Stimulated activated CD8-positive, alpha-beta memory T cell treated with anti-CD3 and anti-CD28 coated beads, Interleukin-4, amount 100 ng/mL, for 4 hours (primary cell): ENCODE data around the gene KIF21A.
"Not testable (repeated sequence)": the region's sequence is repeated elsewhere in the genome, so short reads cannot be mapped to it uniquely, and the experiment has no call there.

ENCODE experiments used
- DNase-seq, 2 donors: peaks; one replicate each; pipeline ENCODE4 v3.0.0-alpha.2; 2020; ENCODE audit warnings: low read depth in 2 of 2, low spot score in 1 of 2

Gene KIF21A

DNA sequence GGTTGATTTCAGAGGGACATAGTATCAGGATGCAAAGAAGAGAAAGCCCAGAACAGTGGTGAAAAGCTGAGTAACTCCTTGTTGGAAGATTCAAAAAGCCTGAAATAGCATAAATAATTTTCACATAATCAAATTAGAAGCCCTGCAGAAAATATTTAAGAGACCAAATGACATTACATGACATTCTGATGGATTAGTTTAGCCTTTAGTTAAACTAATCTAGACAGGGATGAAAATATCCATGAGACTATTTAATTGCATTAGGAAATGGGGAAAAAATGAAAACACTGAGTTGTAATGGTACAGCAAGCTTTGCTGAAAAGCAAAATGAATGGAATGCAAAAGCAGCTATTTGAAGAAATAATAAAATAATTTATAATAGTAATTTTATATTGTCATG, 91.8 kb downstream of the KIF21A start:
- no peak for DNase-seq

DNA sequence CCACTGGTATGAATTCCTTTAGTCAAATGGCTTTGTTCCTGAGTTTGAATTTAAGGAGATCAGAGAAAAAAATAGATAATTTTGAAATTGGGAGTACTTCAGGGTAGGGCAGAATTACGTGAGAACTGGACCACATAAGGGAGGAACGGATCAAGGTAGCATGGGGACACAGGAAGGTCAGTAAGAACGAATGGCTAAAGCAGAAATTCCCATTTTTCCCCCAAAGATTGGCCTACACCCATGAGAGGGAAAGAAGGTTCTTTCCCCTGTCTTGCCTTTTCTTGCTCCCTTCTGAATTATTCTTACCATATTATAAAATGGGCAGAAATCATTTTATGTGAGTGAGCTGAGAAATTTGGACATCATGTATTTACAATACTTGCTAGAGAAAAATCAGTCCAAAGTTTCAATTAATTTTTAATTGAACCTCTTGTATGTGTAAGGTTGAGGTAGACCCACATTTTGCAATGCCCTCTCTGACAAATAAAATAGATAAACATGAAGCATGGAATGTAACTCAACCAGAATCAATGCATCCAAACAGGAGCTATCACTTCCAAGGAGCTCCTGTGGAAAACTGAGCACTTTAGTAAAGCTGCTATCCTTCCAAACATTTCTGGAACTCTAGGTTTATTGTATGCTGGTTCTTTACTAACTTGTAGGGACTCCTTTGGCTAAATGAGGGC, 93.8 kb downstream of the KIF21A start:
- DNase-seq = no peak

DNA sequence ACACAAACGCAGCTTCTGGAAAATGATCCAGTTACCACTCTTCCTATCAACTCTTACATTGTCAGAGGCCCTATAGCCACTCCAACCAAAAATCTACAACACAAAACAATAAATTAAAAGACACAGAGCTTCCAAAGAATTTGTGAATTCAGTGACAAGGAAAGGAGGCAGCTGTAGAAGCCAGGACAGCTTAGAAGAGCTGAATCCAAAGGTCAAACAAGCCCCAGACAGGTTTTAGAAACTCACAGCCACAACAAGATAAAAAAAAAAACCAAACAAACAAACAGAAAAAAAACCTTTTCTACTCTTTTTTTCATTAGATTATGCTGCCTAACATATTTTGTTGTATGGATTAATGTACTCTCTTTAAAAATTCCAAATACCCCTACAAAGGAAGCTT, 94.4 kb downstream of the KIF21A start:
- no peak for DNase-seq

DNA sequence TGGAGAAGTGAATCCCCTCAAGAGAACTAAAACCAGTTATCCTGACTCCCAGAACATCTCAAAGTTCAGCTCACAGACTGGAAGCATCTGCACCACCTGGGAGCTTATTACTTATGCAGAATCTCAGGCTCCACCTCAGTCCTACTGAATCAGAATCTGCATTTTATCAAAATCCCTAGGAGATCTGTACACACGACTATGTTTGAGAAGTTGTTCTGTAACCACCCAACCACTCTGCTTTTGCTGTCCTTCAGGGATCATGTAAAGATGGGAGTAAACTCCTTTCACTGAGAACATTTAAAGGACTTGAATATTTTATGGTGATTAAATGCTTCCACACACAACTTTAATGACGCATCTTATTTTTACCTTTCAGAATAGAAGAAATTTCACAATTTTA, 98.0 kb downstream of the KIF21A start:
- DNase-seq = no peak

DNA sequence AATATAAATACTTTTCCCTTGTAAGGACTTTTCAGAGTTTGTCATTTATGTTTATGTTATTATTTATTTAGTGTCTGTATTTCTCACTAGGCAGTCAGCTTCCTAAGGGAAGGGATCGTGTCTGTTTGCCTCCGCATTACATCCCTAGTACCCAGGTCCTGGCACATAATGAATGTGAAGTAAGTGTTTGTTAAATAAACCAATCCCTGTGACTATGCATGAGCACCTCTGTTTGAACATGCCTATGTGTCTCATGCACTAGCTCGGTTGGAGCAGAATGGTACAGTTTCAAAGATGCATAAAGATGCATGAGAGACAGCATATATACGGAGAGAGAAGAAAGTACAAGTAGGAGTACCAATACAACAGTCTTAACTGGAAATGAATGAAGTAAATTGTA, 99.3 kb downstream of the KIF21A start:
- DNase-seq = no peak

DNA sequence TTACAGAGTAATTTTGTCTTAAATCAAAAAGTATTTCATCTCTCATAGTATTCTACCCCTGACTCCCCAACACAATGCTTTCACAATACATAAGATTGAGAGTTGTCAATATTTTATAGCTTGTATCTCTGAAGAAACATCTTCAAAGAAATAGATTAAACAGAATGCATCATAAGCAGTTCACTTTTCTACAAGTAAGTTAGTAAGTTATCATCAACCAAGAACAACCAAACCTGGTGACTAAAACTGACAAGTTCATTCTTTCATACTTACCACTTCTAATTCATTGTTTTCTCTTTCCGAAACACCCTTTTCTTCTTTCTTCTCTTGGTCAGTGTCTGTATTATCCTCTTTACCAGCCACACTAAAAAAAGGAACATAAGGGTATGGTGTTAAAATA, 101.2 kb downstream of the KIF21A start:
- no peak for DNase-seq

DNA sequence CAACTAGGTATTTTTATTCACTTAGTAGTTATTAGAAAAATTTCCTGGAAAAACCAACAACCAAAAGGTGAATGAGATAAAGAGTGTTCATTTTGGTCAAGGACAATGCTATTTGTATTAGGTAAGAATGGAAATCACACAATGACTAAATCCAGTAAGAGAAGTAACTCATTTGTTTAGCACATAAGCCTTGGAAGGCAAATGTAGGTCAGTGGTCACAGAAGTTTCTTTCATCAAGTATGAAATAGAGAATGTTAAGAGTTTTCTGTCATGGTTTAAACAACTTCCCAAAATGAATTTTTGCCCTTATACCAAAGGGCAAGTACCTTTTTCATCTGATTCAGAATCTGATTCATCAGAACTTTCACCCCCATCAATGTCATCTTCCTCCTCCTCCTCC, 101.7 kb downstream of the KIF21A start:
- DNase-seq = no peak

DNA sequence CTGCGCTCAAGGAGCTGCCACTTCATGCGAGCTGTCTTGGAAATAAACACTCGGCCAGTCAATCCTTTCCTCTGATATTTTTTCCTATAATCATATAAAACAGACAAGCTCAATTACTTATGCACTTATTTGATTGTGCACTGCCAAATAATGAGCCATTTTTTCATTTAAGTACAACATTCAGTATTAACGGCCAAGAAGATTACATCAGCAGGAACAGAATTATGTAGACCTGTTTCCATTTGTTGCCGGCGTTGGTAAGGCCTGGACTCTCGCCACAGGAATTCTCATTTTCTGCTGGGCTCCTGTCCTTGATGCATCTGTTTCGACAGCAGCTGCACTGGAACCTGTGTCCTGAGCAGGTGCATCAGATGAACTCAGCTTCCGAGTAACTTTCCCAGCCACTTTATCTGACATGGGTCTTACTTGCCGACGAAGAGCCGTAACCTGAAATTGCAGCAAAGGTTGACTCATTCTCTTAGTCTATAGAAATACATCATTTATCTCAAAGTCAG, 110.2 kb downstream of the KIF21A start:
- DNase-seq = no peak

DNA sequence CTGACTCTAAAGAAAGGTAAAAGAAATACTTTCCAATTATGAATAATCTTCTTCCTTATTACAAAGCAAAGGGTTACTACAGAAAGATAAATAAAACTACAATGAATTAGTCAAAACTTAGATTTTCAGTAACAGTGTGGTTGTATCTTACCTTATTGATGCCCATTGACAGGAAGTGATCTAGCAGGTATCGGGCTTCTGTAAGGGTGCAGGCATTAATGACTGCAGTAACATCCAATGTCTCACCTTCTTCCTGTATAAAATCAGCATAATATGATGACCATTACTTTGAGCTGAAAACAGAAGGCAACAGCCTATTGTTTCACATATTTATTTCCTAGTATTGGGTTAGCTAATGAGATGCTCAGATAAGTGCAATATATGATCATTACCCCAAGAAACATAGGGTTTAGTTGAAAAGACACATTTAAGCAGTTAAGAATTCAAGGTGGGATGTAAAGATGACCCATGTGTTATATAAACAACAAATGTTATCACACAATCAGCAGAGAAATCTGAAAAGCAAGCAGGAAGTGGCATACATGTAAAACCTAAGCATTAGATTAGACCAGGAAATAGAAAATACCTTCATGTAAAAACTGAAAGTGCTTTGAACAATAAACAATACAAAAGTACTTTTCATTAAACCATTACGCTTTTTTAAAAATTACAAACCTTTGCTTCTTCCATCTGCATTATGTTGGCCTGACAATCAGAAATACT, 111.2 kb downstream of the KIF21A start:
- no peak for DNase-seq

DNA sequence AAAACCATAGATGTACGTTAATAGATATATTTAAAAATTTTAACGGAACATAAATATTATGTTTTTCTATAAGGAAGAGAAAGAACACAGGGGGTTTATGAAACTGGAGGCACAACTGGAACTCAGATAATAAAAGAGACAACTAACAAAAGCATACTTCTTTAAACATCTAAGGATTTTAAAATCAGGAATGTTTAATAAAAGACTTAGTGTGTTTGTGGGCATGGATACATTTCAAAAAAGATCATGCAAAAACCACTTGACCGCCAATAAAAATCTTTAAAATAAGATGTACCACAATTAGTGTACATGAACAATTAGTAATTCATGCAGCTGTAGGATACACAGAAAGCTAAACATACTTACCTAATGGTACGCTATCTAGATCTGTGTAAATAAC, 113.0 kb downstream of the KIF21A start:
- no peak for DNase-seq

DNA sequence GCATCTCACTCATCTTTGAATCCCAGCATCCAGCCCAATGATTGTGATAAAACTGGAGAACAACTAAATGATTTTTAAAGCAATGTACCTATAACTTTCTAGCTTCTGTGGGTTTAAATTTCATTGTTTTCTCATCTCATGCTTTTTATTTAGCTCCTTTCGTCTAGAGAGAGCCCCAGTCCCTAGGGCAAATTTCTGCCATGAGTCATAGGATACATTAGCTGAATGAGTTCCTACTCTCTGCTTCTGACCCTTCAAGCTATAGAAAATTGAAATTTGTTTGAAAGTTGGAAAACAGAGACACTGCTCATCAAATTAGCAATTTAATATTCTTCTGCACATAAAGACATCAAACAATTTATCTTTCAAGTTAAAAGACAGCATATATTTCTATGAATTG, 113.9 kb downstream of the KIF21A start:
- DNase-seq = no peak

DNA sequence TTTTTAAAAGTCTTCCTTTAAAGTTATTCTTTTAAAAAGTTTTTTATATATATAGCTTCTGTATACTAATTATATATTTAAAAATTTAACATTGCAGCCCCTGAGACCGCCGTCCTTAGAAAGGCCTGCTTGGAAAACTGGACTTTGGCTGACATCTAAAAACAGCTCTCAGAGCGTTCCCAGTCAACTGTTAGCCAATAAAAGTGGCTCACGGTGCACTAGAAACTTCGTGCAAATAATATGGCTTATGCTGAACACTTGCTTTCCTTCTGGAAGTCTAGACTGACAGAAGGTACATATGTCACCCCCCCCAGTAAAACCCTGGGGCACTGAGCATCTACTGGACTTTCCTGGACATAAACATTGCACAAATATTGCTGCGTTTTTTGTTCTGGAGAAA, 115.0 kb downstream of the KIF21A start:
- no peak for DNase-seq

DNA sequence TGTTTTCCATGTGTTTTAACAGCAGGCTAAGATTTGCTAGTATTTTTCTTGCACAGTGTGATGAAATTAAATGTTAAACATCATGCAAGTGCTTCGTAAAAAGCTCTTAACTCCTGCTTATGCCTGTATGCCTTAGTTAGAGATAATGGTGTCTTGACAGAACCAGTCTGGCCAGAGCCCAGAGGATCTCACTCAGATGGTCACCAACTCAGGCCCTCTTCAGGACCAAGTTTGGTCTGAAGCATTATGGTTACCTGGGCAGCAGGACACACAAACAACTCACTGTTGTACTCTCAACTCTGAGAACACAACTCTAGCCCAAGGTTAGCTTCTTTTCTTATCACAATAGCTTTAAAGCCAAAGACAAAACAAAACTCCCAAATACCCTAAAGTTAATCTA, 115.4 kb downstream of the KIF21A start:
- no peak for DNase-seq

DNA sequence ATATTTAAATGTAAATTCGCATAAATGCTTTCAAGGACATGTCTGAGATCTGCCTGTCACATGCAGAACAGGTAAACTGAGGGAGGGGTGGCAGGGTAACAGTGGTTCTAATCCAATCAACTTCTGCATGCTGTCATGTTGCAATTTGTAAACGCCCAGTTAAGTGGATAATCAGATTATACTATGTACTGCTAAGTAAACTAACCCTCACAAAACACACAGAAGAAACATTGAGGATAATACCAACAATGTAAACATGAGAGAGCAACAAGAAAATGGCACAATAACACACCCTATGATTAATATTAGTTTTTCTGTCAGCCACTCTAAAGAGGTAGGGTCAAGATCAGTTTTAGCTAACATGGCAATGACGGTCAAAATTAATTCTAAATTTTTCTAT, 123.7 kb downstream of the KIF21A start:
- DNase-seq = no peak

DNA sequence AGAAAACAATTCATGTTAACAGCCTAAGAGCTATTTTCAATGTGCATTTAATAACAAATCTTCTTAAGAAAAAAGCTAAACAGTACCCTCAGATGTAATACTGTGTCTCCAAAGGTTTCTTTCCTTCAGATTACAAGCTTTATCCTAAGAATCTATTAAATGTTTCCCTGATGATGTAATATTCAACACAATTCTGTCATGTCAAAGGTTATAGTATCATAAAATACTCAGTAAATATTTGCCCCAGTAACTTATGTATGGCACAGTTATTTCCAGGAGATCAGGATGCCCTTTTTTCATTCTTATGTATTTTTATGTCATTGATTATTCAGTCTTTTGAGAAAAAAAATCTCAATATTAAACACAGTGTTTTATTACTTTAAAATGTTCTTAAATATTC, 128.4 kb downstream of the KIF21A start:
- DNase-seq = no peak

DNA sequence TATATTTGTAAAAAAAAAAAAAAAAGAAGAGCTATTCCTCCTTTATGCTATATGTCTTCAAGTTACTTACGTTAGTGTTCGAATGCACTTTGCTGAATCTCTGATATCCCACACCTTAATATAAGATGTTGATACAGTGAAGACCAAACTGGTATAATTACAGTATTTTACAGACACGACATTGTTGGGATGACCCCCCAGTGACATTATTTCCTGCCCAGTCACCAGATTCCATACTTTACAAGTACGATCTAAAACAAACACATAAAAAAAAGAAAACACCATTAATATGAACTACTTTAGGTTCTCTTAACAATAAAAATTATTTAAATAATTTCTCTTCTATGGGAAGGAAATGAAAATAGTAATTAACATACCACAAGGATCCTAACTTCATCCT, 133.4 kb downstream of the KIF21A start:
- no peak for DNase-seq

DNA sequence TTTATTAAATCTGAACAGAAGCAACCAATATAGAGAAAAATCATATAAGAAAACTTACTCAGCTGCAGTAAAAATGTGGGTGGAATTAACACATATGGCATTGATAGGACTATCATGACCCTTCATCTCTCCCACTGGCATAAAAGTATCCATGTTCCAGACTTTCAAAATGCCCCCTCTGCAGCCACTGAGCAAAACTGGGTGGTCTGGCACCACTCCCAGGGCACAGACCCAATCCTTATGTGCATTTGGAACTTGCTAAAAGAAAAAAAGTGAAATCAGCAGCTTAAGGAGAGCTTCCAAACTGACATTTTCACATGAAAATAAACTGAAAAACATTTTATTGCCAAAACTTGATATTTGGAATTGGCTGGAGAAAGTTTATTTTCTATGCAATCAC, 141.5 kb downstream of the KIF21A start:
- DNase-seq = no peak

DNA sequence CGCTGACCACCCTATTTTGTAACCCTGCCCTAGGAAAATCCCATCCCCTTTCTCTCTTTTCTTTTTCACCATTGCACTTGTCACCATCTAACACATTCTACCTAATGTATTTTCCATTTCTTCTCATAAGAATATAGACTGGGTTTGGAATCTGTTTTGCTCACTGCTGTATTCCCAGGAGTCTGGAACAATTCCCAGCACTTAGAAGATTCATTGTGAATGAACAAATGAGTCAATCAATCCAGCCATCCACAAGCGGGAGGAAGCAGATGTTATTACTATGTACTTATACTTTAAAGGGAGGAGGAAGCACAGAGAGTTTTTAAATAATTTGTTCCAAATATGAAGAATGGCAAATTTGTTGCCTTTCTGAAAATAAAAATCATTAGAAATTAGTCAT, 142.1 kb downstream of the KIF21A start:
- no peak for DNase-seq

DNA sequence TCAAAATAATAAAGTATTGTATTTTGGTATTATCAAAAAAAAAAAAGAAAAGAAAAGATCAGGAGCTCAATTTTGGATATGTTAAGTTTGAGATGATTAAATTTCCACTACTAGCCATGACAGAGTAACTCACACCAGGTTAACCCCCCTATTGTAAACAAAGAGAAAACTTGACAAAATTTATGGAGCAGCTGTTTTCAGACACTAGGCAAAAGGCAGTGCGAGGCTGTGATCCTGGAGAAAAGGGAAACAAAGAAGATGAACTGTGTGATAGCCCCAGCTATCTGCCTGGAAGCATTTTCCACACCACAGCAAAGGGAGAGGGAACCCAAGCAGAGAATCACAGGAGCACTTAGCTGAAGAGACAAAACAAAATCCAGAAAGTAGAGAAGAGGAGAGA, 145.0 kb downstream of the KIF21A start:
- DNase-seq = no peak

DNA sequence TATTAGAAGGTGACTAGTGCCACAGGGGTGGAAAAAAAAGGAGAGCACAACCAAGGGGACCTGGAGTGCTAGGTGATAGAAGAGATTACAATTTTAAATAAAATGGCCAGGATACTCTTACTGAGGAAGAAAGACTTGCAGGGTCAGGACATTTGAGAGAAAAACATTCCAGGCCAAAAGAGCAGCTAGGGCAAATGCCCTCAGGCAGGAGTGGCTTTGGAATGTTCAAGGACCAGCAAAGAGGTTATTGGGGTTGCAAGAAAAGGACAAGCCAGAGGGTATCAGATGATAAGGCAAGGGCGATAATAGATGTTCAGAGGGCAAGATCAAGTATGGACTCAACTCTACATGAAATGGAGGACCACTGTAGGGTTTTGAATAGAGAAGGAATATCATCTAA, 146.4 kb downstream of the KIF21A start:
- DNase-seq = no peak

DNA sequence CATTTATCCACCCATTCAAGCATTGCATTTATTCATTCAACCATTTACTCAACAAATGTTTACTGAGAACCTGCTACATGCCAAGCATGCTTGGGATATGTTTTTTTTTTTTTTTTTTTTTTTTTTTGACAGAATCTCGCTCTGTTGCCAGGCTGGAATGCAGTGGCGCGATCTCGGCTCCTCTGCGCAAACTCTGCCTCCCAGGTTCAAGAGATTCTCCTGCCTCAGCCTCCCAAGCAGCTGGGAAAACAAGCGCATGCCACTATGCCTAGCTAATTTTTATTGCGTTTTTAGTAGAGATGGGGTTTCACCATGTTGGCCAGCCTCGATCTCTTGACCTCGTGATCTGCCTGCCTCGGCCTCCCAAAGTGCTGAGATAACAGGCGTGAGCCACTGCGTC, 147.3 kb downstream of the KIF21A start:
- DNase-seq = not testable (repeated sequence)

DNA sequence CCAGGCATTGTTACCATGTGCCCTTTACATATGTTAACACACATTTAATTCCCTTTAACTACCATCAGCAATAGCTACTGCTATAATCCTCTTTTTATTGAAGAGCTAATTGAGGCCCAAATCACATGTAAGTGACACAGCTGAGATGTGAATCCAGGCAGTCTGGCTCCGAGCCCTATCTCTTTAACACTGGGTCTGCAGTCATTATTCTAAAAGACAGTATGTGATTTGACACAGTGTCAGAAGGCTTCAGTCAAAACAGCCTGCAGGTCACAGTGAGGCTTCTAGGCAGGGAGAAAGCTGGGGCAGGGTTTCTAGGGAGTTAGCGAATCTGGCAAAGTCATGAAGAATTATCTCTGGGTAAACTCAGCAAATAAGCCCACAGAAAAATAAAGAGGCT, 148.2 kb downstream of the KIF21A start:
- no peak for DNase-seq

DNA sequence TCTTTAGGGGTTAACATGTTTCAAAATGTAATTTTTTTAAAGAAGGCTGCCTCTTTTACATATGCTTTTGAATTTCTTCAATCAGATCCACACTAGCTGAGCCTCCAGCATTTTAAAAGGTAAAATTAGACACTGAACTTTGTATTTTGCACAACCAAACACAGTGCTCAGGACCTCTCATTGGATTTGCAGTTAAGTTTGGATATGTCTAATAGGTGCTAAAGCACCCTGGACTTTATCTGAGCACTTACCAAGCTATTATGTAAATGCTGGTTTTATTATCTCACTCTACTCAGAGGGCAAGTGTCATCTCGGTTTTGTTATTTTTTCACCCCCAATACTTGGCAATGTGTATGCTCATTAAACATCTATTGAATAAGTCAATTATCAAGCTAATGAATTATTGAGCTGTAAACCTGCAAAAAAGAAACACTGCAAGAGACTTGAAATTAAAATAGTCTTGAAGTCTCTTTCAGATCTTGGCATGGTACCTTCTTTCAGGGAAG, 150.7 kb downstream of the KIF21A start:
- DNase-seq = no peak
